HG02840 (cell line): ENCODE data around the gene ZNF438.
"Not testable (repeated sequence)": the region's sequence is repeated elsewhere in the genome, so short reads cannot be mapped to it uniquely, and the experiment has no call there.

Experiments used
- ATAC-seq: cut with Tn5 transposase; IDR thresholded peaks from one replicate; pipeline ENCODE4 v1.9.1; 2021; ENCODE audit warnings: mild to moderate bottlenecking, moderate library complexity, moderate number of reproducible peaks; ENCODE audit not compliant: unreplicated experiment, low FRiP score

The ZNF438 gene

DNA sequence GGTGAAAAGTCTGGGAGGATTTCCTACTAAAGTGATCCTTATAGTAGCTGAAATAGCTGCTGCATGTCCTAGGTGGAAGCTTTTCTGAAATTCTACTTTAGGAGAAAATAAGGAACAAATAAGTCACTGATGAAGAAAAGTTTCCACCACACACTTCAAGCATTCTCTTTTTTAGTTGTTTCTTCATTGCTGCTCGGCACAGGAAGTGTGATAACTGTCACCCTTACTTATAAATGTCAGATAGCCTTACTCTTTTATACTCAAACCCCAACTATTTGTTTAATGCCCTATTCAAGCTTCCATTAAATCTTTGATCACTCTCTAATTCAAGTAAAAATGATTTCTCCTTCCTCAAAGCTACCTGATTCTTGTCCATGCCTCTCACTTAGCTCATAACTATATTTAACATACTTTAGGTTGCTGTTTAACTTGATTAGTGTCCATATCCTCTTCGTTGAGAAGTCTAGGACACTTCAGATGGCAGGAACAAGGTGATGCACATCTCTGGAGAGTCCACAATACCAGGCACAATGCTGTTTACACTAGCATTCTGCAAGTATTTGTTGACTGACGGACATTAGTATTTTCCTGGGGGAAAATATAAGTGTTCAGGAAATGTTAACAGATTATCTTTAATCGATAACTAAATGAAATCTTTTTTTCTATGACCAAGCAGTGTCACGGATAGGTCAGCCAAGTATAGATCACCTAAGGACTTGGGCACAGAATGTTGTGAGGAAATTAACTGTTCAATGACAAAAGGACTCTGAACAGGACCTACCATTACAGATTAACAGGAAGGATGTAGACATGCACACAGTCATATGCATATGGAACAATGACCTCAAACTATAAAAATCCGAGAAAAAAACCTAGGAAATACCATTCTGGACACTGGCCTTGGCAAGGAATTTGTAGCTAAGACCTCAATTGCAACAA is 67.4 kb downstream of the ZNF438 start:
- no peak for ATAC-seq

DNA sequence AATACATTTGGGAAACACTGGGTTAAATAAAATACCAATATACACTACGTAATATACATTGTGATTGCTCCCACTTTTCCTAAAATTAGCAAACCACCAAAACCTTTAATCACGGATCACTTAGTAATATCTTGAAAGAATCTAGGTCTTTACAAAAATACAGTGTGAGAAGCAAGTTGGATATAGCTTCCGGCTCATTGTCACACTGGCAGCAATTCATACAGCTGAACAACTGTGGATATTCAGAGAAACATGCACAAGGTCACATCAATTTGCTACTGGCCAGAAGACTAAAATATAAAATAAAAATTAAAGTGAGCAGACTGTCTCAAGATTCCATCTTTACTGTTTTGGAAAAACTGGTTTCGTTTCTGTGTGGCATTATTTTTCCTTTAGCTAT is 69.1 kb downstream of the ZNF438 start:
- no peak for ATAC-seq

DNA sequence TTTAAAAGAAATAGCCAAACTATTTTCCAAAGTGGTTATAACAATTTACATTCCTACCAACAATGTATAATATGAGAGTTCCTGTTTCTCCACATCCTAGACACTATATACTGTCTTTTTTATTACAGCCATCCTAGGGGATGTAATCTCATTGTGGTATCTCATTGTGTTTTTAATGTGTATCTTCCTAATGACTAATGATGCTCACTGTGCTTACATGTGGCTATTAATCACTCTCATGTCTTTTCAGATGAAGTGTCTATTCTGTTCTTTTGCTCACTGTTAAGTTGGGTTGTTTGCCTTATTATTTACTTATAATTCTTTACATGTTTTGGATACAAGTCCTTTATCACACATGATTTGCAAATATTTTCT is 71.8 kb downstream of the ZNF438 start:
- no peak for ATAC-seq

GRCh38 chr10:30949218-30949617 is 82.4 kb downstream of the ZNF438 start:
- ATAC-seq = not testable (repeated sequence)

- no peak for ATAC-seq
These were observed 87.7 kb downstream of the ZNF438 start for GRCh38 chr10:30944005-30944404.

DNA sequence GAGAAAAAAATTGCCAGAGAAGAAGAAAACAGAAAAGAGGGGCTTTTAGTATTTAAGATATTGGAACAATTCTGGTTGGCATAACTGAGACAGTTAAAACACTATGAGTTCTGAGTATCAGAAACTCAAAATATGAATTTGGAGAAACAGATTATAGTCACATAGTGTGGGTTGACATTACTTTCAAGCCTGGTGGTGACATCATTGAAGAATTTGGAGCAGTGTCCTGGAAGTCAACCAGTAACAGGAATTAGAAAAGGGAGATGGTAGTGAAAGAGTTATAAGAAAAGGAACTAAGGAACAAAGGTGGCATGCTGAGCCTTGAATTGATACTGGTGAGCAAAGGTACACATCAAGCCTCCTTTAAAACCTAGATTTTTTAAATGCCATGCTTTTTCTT is 88.2 kb downstream of the ZNF438 start:
- no peak for ATAC-seq

GRCh38 chr10:30940256-30940655 is 91.4 kb downstream of the ZNF438 start:
- ATAC-seq = no peak

DNA sequence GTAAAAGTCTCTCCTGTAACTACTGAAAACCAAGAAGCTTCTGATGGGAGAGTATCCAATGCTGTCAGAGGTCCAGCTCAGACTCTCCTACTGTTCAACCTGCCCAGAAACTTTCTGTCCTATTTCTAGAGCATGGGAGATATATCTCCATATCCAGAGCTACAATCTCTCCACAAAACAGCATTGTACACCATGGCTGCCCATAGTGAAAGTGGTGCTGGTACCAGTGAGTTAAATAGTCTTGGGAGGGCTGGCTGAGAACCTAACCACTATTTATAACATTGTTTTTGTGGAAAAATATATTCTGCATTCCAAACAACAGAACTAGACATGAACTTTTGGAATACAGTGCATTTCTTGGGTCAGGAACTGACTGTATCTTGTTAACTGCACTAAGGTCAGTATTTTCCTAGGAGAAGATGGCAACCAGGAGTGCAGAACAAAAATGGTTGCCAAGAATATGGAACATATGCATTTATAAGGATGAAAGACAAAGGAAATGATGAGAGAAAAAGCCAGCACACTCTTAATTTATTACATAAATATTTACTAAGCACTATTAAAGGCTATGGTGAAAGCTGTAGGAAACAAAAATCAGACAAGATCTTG is 91.9 kb downstream of the ZNF438 start:
- ATAC-seq = no peak

DNA sequence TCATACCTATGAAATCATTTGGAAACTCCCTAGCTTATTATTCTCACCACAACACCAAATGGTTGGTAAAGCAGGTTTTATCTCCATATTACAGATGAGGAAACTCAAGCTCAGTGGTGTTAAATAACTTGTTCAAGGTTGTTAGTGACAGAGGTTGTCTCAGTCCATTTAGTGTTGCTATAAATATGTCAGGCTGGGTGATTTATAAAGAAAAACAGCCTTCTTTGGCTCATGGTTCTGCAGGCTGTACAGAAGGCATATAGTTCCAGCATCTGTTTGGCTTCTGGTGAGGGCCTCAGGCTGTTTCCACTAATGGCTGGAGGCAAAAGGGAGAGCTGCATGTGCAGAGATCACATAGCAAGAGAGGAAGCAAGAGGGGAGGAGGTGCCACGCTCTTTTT is 96.6 kb downstream of the ZNF438 start:
- ATAC-seq = no peak

GRCh38 chr10:30931094-30931493 is 100.6 kb downstream of the ZNF438 start:
- ATAC-seq = no peak

GRCh38 chr10:30929901-30930520 is 101.7 kb downstream of the ZNF438 start:
- no peak for ATAC-seq

DNA sequence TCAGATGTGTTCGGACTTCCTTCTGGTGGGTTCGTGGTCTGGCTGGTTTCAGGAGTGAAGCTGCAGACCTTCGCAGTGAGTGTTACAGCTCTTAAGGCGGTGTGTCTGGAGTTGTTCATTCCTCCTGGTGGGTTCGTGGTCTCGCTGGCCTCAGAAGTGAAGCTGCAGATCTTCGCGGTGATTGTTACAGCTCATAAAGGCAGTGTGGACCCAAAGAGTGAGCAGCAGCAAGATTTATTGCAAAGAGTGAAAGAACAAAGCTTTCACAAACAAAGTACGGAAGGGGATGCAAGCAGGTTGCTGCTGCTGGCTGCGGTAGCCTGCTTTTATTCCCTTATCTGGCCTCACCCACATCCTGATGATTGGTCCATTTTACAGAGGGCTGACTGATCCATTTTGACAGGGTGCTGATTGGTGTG is 102.3 kb downstream of the ZNF438 start:
- not testable (repeated sequence) for ATAC-seq

- no peak for ATAC-seq
These were observed 102.9 kb downstream of the ZNF438 start for GRCh38 chr10:30928742-30929141.

DNA sequence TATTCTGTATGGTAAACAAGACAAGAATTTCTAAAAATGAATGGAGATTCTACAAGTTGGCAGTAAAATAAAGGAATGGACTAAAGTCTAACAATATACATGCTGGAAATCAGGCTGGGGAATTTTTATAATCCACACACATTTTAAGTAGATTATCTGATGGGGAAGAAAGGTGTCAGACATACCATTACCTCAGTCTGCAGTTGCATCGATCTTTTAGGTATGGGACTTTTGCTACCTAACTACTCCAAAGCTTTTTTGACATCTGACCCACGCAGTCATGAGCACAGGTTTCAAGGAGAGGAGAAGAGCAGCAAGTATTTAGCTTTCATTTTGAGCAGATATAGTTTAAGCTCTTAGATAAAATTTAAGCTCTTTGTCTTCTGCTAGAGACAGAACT is 113.0 kb downstream of the ZNF438 start:
- ATAC-seq = no peak

DNA sequence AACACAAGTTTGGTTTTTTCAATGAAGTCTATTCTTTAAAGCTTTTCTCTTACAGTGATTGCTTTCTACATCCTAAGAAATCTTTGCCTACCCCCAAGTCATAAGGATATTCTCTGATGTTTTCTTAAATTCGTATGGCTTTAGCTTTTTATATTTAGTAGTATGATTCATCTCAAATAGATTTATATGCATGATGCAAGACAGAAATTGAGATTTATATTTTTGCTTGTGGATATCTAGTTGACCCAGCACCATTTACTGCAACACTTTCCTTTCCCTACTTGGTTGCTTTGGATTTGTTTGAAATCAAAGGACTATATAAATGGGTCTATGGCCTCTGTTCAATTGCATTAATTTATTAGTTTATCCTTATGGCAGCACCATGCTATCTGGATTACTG is 113.9 kb downstream of the ZNF438 start:
- ATAC-seq = no peak

GRCh38 chr10:30917067-30917466 is 114.6 kb downstream of the ZNF438 start:
- ATAC-seq = no peak

- ATAC-seq = no peak
These were observed 116.5 kb downstream of the ZNF438 start for GRCh38 chr10:30915146-30915545.

DNA sequence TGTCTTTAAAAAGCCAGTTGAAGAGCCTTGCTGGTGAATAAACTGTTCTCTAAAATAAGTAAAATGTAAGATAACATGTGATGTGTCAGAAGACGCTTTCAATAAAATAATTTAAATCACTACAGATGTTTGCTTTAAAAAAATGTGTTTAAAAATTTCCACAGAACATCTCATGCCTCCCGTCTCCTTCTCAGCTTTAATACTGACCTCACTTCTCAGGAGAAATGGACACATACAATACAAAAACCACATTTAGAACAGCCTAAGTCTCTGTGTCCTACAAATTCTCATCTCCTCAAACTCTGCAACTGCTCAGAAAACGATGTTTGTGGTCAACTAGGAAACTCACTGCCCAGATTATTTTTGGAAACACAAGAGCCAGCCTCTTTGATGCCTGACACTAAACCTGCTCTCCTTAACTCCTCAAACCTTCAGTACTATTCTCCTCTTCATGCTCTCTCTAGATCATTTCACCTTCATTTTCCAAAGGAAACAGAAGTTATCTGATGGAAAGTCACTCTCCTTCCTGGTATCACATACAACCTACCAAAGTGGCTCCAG is 120.3 kb downstream of the ZNF438 start:
- ATAC-seq = no peak

GRCh38 chr10:30903397-30904138 is 128.1 kb downstream of the ZNF438 start:
- no peak for ATAC-seq

GRCh38 chr10:30902621-30903396 is 128.9 kb downstream of the ZNF438 start:
- no peak for ATAC-seq
